ENCODE data around the gene POU2F2. TPM values are rescaled to one million over a fixed set of nuclear protein-coding genes. Genes with fewer than 3 reads are reported as not detected.

POU2F2 gene
- total RNA-seq (2014; rRNA removed) (1.4 and 2.4 TPM in 2 replicates), Bru-seq, nascent RNA (percentile 41 among the genes with signal in this experiment), BruChase-seq, experiment 1, labeled RNA remaining after a 6-hour chase (percentile 59 among the genes with signal in this experiment), BruChase-seq, experiment 2, labeled RNA remaining after a 2-hour chase (percentile 41 among the genes with signal in this experiment)
- long read RNA-seq, partial matches to known transcripts = 0 of 7 reads
- long read RNA-seq, other reads (novel, unspliced or antisense) = 7 of 7 reads

GRCh38 chr19:42132030-42132628 is at the start of gene POU2F2:
POU2F2 (minus strand) TSS chr19:42132446; CDS start chr19:42132411, 35 bp downstream.
- Histone ChIP-seq H3K4me2 (ENCODE audit: low read length) (peak within 1 kb of the TSS; percentile 93), H2AFZ (ENCODE audit: low read length) (peak within 1 kb of the TSS; percentile 74), H3K27me3 (ENCODE audit: low read length) (no peaks in the 10 kb centered on the region), H3K9me3 (ENCODE audit: low read length) (no peaks in the 10 kb centered on the region), H3K79me2 (ENCODE audit: low read length) (no peaks in the 10 kb centered on the region), H3K9ac (ENCODE audit: low read length) (peak within 1 kb of the TSS; percentile 8), H3F3A (ENCODE audit: low read length, unreplicated experiment) (no peaks in the 10 kb centered on the region), H3K27ac (ENCODE audit: low read length) (no peak within 1 kb of the TSS), H3K9me2 (replicated peaks; ENCODE audit: low read length) (no peaks in the 10 kb centered on the region), H4K20me1 (ENCODE audit: low read length) (no peaks in the 10 kb centered on the region), H3K4me1 (ENCODE audit: insufficient read depth, low read length) (peaks cover 6% of the 10 kb centered on the region; the same call in 1 of the 2 replicates), H3K4me3 (ENCODE audit: low read length) (peak within 1 kb of the TSS; percentile 66), H3K36me3 (ENCODE audit: low read depth, low read length) (no peaks in the 10 kb centered on the region)
- no TSS peak for BruUV-seq (replicated peaks)
- DNase-seq (no peak), ATAC-seq (peak; percentile 43)
- intact Hi-C loops (cut with micrococcal nuclease) = loop anchor here (1.0 kb wide), 1 partner anchor 24 kb away; no protein-coding TSS in a partner anchor
- TF ChIP-seq EZH2 (IDR thresholded peaks at IDR 0.05; ENCODE audit: low read length, unreplicated experiment) = no peak
- no peak for TF ChIP-seq CTCF (conservative IDR thresholded peaks at IDR 0.05; ENCODE audit: low read depth, low read length)
- TF ChIP-seq EZH2phosphoT487 (IDR thresholded peaks at IDR 0.05; ENCODE audit: borderline replicate concordance, low read length) = no peak
- ChIA-PET CTCF (interaction anchor here (0.5 to 1.1 kb wide), 5 partner anchors 12 to 111 kb away, joined by 3 to 4 read pairs (median 3); no protein-coding TSS in a partner anchor), POLR2A (ENCODE audit: unreplicated experiment) (no interaction called here)

- Histone ChIP-seq H3K27me3 (ENCODE audit: low read length) (peaks cover 38% of the 10 kb centered on the region), H3K9me2 (replicated peaks; ENCODE audit: low read length) (no peaks in the 10 kb centered on the region), H3K36me3 (ENCODE audit: low read depth, low read length) (no peaks in the 10 kb centered on the region), H2AFZ (ENCODE audit: low read length) (no peak overlapping the region), H3K79me2 (ENCODE audit: low read length) (no peaks in the 10 kb centered on the region), H3K9ac (ENCODE audit: low read length) (no peak overlapping the region), H3K4me2 (ENCODE audit: low read length) (no peak overlapping the region), H3K4me3 (ENCODE audit: low read length) (no peak overlapping the region), H3F3A (ENCODE audit: low read length, unreplicated experiment) (no peaks in the 10 kb centered on the region), H3K4me1 (ENCODE audit: insufficient read depth, low read length) (0 out of 2 replicates have a peak, but pooled peaks cover 4% of the 10 kb centered on the region), H3K9me3 (ENCODE audit: low read length) (no peaks in the 10 kb centered on the region), H4K20me1 (ENCODE audit: low read length) (no peaks in the 10 kb centered on the region), H3K27ac (ENCODE audit: low read length) (no peak overlapping the region)
- intact Hi-C loops (cut with micrococcal nuclease) = no loop called here
- ATAC-seq = no peak
- TF ChIP-seq EZH2phosphoT487 (IDR thresholded peaks at IDR 0.05; ENCODE audit: borderline replicate concordance, low read length) (no peak), CTCF (conservative IDR thresholded peaks at IDR 0.05; ENCODE audit: low read depth, low read length) (peak; percentile 48)
- ChIA-PET POLR2A (ENCODE audit: unreplicated experiment) (no interaction called here), CTCF (no interaction called here)
- BruUV-seq (replicated peaks) = no TSS peak
- DNase-seq = no peak
Measured at GRCh38 chr19:42178791-42179674, 46.8 kb upstream of the POU2F2 start.
